ENCODE results near the gene CYP4F22.

The CYP4F22 gene

DNA sequence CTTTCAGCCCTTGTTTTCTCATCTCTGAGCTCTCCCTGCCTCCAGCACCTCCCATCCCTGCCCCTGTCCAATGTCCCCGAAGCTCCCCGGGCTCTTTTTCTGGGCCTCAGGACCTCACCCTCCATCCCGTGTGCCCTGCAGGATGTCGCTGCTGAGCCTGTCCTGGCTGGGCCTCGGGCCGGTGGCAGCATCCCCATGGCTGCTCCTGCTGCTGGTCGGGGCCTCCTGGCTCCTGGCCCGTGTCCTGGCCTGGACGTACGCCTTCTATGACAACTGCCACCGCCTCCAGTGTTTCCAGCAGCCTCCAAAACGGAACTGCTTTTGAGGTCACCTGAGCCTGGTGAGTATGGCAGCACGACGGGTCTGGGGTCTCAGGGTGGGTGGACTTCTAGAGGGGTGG is 55.6 kb downstream of the CYP4F22 start:
- peak overlapping the region; percentile 75 for H3K27ac ChIP-seq
- TF ChIP-seq ZFX (IDR thresholded peaks at IDR 0.05; ENCODE audit: borderline replicate concordance): no peak
- TF ChIP-seq, protein P1, sequence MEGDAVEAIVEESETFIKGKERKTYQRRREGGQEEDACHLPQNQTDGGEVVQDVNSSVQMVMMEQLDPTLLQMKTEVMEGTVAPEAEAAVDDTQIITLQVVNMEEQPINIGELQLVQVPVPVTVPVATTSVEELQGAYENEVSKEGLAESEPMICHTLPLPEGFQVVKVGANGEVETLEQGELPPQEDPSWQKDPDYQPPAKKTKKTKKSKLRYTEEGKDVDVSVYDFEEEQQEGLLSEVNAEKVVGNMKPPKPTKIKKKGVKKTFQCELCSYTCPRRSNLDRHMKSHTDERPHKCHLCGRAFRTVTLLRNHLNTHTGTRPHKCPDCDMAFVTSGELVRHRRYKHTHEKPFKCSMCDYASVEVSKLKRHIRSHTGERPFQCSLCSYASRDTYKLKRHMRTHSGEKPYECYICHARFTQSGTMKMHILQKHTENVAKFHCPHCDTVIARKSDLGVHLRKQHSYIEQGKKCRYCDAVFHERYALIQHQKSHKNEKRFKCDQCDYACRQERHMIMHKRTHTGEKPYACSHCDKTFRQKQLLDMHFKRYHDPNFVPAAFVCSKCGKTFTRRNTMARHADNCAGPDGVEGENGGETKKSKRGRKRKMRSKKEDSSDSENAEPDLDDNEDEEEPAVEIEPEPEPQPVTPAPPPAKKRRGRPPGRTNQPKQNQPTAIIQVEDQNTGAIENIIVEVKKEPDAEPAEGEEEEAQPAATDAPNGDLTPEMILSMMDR (IDR thresholded peaks at IDR 0.05): no peak

DNA sequence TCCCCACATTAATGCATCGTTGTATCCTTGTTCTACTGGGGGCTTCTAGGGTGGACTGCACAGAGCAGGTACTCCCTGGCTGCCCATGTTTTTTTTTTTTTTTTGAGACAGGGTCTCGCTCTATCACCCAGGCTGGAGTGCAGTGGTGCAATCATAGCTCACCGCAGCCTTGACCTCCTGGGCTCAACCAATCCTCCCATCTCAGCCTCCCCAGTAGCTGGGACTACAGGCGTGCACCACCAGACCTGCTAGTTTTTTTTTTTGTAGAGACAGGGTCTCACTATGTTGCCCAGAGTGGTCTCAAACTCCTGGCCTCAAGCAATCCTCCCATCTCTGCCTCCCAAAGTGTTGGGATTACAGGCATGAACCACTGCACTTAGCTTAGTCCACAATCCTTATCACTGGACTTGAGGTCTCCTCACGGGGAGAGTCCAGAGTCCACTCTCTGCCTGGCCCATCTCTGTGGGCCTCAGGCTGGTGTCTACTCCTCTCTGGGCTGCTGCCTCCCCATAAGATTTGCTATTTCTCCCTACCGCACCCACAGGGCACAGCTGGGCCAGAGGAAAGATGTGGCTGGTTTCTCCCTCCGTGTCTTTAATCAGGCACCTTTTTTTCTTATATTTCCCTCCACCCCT is 56.3 kb downstream of the CYP4F22 start:
- no peak overlapping the region for H3K27ac ChIP-seq
- TF ChIP-seq, protein P1 (IDR thresholded peaks at IDR 0.05): no peak
- TF ChIP-seq ZFX (IDR thresholded peaks at IDR 0.05; ENCODE audit: borderline replicate concordance): no peak

DNA sequence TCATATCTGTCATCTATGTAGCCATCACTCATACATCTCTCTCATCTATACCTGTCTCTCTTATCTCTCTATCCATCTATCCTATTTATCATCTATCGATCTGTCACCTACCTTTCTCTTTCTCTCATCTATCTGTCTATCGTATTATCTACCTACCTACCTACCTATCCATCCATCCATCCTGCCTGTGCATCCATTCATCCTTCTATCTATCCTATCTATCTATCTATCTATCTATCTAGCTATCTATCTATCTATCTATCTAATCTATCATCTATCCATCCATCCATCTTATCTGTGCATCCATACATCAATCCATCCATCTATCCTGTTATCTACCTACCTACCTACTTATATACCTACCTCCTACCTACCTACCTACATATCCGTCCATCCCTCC is 62.1 kb downstream of the CYP4F22 start:
- H3K27ac ChIP-seq: no peak overlapping the region
- TF ChIP-seq, protein P1 (IDR thresholded peaks at IDR 0.05): no peak
- TF ChIP-seq ZFX (IDR thresholded peaks at IDR 0.05; ENCODE audit: borderline replicate concordance): no peak

DNA sequence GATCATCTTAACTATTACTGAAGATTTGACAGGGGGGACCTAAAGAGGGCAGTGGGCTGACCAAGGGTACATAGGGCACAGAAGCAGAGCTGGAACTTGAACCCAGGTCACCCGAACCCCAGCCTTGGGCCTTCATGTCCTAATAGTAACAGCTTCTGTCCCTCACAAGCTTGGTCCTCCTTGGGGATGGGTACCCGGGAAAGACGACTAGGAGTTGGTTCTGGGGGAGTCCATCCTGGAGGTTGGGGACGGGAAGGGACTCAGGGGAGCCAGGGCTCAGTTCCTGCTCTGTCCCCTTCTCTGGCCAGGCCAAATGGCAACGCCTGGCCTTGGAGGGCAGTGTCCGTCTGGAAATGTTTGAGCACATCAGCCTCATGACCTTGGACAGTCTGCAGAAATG is 67.1 kb downstream of the CYP4F22 start:
- TF ChIP-seq, protein P1 (IDR thresholded peaks at IDR 0.05): no peak
- no peak for TF ChIP-seq ZFX (IDR thresholded peaks at IDR 0.05; ENCODE audit: borderline replicate concordance)
- no peak overlapping the region for H3K27ac ChIP-seq

DNA sequence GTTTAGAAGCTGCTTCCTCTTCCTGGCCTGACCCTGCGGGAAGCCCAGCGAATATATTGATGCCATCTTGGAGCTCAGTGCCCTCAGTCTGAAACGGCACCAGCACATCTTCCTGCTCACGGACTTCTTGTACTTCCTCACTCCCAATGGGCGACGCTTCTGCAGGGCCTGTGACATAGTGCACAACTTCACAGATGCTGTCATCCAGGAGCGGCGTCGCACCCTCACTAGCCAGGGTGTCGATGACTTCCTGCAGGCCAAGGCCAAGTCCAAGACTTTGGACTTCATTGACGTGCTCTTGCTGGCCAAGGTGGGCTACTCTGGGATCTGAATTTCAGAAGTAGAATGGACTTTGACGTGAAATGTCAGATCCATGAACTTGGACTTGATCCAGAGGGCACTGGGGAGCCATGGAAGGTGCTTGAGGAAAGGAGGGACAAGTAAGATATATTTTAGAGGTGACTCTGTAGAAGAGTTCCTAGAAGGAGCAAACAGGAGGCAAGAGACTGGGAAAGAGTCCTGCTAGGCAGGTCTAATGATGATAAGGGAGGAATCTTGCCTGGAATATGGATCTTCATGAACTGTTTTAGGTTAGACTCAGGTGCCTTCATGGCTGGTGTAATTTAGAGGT is 68.3 kb downstream of the CYP4F22 start:
- TF ChIP-seq ZFX (IDR thresholded peaks at IDR 0.05; ENCODE audit: borderline replicate concordance): no peak
- TF ChIP-seq, protein P1 (IDR thresholded peaks at IDR 0.05): no peak
- no peak overlapping the region for H3K27ac ChIP-seq

DNA sequence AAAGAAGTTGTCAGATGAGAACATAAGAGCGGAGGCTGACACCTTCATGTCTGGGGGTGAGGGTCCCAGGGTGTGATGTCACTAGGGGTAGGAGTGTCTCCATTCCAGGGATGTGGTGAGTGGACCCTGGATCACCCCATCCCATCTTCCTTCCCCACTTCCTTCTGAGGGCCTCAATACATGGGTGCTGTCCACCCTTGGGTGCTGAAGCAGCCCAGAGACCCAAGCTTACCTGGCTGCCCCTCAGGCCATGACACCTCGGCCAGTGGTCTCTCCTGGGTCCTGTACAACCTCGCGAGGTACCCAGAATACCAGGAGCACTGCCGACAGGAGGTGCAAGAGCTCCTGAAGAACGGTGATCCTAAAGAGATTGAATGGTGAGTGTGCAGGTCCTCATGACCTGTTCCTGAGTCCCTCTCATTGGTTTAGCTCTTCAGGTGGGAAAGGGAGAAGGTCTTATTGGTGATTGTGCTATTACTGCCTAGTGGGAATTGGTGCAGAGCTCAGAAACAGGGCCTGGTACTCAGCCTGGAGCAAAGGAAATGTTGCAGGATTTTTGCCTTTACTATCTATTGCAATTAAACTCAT is 69.0 kb downstream of the CYP4F22 start:
- TF ChIP-seq, protein P1 (IDR thresholded peaks at IDR 0.05): no peak
- no peak for TF ChIP-seq ZFX (IDR thresholded peaks at IDR 0.05; ENCODE audit: borderline replicate concordance)
- no peak overlapping the region for H3K27ac ChIP-seq

DNA sequence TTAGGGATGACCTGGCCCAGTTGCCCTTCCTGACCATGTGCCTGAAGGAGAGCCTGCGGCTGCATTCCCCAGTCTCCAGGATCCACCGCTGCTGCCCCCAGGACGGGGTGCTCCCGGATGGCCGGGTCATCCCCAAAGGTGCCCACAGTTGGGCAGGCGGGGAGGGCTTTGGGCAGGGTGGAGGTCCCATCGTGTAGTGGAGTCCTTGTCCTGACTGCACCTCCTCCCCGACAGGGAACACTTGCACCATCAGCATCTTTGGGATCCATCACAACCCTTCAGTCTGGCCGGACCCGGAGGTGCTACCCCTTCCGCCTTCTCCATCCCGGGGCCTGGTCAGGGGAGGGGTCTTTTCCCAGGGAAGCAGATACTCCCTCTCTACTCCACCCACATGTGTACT is 75.0 kb downstream of the CYP4F22 start:
- TF ChIP-seq ZFX (IDR thresholded peaks at IDR 0.05; ENCODE audit: borderline replicate concordance): no peak
- TF ChIP-seq, protein P1 (IDR thresholded peaks at IDR 0.05): no peak
- H3K27ac ChIP-seq: no peak overlapping the region
